ENCODE measurements around the gene FAM221B.

FAM221B gene

DNA sequence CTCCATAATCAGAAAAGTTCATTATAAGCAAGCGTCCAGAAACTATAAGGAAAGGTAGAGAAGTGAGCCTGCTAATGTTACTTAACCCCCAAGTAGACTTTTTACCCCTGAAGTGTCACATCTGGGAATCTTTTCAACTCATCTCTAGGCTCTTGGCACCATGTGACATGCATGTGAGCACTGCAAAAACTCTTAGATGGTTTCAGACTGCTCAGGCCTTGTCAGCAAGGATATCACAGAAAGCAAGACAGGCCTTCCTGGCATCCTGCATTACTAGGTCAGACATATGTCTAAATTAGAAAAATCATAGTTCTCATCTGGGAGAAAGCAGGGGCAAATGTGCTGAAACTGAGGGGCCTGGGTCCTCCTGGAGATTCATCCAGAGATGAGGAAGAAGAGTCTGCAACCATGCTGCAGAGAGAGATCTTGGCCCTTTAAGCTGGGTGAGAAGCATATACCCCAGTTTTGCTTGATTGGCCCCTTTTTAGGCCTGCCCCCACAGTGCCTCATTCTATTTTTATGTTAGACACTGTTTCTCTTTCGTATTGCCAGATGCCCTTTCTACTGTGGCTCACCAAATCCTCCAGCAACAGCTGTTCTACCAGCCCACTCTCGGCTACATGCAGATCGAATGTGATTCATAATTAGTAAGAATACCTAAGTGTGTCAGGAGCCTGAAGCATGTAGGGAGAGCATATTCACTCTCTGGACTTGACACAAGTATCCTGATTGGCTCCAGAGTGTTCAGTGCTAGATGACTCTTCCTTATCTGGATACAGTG lies 19.4 kb upstream of the FAM221B start:
- peak in 22 of 56 donors; percentile 15 to 80 (median 36) for DNase-seq

DNA sequence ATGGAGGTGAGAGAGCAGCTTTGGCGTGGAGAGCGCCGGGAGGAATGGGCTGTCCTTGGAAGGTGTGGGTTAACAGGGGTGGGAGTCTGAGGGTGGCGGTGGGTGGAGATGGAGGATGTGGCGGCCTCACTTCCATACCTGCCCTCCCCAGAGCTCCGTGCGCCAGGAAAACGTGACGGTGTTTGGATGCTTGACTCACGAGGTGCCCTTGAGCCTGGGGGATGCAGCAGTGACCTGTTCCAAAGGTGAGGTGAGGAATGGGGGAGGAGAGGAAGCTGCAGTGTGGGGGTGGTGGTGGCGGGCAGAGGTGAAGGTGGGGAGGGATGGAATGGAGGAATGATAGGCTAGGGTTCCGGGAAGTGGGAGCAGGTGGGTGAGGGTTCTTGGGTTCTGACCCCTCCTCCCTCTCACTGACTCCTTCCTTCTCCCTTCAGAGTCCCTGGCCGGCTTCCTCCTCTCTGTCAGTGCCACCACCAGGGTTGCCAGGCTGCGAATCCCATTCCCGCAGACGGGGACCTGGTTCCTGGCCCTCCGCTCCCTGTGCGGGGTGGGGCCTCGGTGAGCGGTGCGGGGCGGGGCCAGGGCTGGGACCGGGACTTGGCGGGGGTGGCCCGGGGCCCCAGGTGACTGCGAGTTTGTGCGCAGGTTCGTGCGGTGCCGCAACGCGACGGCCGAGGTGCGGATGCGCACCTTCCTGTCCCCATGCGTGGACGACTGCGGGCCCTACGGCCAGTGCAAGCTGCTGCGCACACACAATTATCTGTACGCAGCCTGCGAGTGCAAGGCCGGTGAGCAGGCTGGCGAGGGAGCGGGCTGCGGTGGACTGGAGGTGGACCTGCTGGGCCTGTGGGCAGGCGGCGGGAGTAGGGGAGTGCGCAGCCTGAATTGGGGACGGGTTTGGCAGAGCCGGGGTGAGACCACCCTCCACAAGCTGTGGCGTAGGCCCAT lies 17.6 kb upstream of the FAM221B start:
- DNase-seq: no peak

DNA sequence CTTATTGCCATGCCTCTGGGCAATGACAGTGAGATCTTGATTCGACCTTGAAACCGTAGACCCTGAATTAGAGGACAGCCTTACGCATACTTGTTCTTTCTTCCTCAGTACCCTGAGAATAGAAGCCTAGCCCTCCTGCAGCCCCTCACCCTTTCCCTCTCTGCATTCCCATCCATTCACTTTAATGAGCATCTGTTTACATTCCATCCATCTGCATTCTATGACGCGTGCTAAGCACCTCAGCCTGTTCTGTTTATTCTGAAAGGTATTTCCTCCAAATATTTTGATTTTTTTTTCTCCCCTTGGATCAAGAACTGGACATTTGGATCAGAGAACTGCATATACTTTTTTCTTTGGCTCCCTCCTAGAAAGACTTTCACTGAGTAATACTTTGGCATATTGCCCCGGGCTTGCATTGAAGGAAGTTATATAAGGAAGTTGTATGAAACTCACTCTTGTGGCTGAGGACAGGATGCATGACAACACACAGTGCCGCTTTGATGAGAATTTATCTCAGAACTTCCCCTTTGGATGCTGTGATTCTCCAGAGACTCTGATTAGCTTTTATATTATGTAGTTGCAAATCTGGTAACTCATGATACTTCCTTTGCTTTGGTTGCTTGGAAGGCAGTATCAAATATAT lies 16.2 kb upstream of the FAM221B start:
- peak in 2 of 56 donors; percentile 9 to 24 for DNase-seq

DNA sequence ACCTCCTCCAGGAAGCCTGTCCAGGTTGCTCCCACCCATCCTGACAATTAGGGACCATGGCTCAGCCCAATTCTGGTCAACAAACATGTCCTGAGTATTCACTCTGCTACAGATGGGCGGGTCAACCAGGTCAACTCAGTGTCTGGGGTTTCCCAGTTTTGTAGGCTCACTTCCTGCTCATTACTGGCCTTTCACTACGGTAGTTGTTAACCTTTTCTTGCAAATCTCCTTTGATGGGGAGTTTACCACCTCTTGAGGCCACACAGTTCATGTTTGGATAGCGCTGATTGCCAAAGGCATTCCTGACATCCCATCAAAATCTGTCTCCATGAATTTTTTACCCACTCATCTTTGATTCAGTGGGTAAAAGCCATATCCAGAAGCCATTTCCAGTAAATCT lies 14.3 kb upstream of the FAM221B start:
- no peak for DNase-seq

DNA sequence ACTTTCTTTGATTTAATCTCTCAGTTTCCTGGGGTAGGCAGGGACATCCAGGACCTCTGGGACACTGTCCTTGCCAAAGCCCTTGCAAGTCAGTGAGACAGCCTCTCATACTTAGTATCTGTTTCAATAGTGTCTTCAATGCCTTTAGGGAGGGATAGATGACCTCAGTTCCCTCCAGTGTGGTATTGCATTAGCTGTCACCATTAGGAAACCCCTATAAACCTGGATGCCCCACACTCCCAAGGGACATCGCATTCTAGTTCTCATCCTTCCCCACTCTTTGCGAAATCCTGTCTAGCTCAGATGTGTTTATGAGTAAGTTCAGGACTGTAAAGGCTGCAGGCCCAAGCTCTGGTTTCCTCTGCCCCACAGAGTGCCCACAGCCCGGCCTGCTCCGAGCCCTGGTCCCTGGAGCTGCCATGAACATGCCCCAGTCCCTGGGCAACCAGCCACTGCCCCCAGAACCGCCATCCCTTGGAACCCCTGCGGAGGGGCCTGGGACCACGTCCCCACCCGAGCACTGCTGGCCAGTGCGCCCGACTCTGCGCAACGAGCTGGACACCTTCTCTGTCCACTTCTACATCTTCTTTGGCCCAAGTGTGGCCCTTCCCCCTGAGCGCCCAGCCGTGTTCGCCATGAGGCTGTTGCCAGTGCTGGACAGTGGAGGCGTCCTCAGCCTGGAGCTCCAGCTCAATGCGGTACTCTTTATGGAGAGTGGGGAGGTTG lies 13.7 kb upstream of the FAM221B start:
- no peak for DNase-seq

DNA sequence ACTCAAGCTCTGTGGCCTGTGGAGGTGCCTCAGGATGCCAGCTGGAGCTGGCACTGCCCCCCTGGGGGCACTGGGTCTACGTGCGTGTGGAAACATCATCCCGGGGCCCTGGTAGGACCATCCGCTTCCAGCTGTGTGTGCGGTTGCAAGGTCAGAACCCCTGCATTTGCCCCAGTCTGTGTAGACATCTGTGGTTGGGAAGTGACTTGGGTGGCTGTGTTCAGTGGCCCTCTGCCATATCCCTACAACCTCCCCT lies 13.0 kb upstream of the FAM221B start:
- no peak for DNase-seq

DNA sequence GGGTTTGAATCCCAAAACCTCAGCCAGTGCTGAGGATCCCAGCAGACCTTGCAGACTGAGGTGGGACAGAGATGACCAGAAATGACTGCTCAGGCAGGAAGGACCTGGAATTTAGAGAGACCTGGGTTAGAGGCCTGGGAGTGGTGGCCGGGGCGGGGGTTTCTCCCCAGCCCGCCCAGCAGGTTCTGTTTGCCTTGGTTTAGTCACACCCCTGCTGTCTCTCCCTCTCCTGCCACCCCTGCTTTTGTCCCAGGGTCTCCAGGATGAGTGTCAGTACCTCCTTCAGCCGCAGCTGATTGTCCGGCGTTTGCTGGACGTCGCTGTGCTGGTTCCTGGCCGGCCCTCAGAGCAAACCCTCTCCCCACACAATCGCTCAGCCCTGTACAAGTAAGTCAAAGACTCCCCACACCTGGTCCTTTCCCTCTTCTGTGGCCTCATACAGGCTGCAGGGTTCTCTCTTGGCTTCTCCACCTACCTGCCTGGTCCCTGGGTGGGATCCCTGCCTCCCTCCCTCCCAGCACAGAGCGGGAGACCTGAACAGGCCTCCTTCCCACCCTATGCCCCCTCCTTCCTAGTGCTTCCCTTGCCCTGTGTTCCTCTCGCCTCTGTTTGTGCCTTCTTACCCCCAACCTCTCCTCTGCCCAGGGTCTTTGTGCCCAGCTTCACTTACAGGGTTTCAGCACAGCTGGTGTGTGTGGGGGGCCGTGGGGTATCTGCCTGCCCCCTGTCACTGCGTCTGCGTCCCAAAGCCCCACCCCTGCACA lies 12.5 kb upstream of the FAM221B start:
- DNase-seq: no peak

DNA sequence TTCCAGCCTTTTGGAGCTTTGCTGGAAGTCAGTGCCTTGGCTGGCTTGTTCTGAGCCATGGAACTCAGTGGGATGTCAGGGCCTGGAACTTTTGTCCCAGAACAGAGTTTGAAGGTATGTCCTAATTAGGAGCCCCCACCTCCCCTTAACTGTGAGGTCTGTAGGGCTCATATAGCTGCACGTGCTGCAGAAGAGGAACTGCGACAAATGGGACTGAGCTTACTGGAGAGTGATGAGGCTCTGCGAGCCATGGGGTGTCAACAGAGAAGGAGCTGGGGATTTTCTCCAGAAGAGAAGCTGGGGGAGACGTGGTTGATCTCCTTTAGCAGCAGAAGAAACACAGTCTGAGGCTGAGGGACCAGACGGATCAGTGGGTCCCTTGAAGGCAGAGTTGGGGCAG lies 11.4 kb upstream of the FAM221B start:
- DNase-seq: no peak

DNA sequence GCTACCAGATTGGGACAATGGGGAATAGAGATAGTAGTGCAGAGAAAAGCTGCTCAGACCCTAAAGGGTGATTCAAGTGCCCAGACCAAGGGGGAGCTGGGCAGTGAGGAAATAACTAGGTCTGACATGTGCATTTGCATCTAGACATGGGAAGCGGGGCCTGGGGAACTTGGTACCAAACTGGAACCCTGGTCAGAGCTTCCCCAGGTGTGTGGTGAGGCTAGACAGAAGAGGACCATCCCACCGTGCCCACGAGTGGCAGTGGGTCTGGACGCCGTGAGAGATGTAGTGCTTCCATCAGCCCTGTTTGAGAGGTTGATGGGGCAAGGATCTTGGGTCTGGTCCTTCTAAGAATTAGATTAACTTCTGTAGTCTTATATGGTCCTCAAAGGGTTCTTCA lies 8.1 kb upstream of the FAM221B start:
- no peak for DNase-seq

DNA sequence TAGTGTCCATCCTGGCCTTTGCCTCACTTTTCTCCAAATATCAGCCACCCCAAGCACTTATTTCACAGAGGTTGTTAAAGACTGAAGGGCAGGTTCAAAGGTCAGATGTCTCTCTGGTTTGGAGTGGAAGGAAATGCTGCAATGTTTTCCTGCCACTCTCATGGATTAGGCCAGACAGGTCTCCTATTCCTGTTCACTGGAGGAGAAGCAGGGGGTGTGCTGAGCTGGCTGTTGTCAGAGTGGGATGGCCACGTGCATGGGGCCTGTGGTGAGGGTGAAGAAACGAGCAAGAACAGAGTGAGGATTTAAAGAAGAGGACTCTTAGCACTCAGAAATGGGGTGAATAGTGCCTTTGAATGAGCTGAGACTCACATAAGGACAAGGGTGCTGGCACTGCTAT lies 7.2 kb upstream of the FAM221B start:
- no peak for DNase-seq

DNA sequence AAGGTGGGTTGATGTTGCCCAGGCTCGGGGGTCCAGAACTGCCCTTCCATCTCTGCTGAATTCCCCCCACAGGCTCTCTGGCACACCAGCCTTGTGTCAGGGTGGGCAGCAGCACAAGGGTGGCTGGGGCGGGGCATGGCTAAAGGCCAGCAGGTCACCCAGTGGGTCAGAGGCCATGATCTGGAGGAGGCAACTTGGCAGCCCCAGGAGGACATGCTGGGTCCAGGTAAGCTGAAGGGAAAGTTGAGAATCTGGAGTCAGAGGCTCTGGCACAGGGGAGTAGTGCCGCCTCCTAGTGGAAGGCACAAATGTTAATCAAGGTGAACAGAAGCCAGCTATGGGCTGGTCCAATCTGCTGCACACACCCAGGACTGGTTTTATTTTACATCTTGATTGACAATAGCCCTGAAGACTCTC lies 6.7 kb upstream of the FAM221B start:
- DNase-seq: no peak

DNA sequence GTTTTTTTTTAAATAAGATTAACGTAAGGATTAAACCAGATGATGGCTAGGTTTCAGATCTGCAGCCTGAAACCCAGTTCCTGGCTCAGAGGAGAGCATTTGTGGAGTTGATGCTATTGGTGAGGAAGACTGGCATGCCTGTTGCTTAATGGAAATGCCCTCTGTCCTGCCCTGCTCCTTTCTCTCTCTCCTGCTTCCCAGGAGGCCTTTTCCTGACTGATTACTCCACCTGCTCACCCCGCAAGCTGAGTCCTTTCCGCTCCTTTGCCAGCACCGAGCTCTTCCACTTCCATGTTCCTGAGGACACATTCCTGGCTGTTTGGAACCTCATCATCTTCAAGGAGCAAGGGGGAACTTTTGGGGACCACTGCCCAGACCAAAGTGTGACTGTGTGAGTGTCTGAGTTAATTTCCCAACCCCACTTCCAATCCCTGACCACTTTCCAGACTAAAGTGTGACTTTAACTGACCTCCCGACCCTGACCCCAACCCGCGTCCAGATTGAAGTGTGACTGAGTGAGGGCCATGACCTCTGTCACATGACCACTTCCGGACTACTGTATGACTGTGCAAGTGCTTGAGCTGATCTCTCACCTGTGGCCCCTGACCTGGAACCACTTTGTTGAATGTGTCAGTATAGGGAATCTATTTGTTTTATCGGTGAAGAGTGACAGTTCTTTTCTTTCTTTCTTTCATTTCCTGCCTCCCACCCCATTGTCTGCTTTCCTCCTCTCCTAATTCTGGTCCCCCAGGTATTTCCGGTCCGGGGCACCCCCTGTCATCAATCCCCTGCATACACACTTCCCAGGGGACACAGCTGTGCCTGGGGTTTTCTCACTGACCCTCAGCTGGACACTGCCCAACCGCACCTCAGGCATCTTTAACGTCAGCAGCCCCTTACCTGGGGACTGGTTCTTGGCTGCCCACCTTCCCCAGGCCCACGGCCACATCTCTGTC lies 6.0 kb upstream of the FAM221B start:
- no peak for DNase-seq

DNA sequence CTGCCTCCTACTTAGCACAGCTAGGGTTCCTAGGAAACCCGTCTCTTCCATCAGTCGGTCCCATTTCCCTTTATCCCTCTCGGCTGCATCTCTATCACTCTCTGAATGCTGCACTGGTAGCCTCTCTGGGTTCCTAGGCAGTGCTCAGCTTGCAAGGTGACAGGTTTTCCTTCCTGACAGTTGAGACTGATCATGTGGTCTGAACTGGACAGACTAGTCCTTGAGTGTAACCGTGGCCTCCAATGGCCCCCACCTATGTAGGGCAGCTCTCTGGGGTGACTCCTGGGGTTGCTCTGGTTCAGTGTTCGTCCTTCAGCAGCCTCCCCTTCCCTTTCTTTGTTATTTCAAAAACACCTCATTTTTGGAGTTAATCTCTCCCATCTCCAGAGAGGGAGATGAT lies 4.3 kb upstream of the FAM221B start:
- DNase-seq: no peak

DNA sequence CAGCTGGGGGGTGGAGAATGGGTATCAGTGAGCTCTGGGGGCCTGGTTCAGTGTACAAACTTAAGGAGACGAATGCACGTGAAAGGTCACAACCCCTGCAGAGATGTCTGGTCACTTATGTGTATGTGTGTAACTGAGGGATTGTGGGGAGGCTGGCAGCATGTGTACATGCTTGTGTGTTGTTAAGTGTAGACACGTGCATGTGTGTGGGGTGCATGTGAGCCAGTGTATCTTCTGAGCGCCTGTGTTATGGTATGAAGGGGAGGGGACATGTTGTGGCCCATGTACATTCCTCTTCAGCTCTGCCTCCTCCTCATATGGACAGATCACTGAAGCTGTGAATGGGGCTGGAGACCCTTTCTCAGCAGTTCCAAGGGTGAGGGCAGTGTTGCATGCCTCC lies 2.5 kb upstream of the FAM221B start:
- no peak for DNase-seq

DNA sequence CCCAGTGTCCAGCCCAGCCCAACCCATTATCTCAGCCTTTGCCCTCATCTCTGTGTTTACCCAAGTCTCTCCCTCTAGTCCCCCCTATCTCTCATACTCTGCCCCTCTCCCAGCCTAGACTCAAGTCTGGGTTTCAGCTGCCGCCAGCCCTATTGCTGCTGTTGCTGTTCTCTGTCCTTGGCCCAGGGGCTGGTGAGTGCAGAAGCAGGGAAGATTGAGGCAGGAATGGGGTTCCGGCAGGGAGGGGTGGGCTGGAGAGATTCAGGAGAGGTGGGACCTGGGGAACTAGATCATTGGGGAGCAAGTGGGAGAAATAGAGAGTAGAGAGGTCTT lies 1.2 kb upstream of the FAM221B start:
- peak in 4 of 56 donors; percentile 23 to 32 (median 28) for DNase-seq

DNA sequence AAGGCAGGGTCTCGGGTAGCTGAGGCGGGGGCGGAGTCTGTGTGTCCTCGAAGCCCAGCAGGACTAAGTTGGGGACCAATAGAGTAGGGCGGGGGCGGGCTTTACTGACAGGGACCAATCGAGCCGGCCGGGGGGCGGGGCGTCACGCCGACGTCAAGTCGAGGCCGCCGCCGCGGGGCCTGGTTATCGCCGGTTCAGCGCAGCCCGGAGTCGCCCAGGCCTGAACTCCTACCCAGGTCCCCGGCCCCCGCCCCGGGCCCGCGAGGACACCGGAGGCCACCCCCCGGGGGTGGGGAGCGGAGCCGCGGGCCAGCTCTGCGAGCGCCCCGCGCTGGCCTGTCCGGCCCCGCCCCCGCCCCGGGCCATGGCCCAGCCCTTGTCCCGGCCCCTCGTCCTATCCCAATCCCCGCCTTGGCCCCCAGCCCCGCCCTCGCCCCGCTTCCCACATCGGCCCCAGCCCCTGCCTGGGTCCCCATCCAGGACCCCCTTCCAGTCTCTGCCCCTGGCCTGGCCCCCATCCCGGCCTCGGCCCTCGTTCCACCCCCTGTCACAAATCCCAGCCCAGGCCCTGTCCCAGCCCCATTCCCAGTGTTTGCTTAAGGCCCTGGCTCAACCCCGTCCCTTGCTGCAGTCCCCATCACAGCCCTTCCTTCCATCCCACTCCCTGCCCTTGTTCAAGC lies 692 bp upstream of the FAM221B start, which contains the start of gene TMEM8B:
TMEM8B (plus strand) TSS at position 145 of the 680 bp plus-strand sequence; CDS start at position 365, 220 bp downstream.
- DNase-seq: peak; percentile 45 to 98 (median 90)

DNA sequence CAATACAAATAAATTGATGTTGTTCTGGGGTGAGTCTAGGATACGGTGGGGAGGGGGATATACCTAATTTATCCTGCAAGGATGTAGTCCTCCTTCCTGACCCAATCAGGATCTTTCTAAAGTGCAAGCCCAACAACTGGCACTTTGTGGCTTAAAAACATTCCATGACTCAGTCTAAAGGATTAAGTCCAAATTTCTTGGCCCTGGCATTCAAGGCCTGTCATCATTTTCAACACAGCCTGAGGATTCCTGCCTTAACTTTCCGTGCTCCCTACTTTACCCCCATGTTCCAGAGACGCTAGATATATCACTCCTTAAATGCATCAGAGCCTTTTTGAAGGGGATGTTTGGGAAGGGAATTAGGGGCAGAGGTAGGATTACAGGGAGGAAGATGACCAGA lies 1.0 kb downstream of the FAM221B start:
- DNase-seq: no peak

DNA sequence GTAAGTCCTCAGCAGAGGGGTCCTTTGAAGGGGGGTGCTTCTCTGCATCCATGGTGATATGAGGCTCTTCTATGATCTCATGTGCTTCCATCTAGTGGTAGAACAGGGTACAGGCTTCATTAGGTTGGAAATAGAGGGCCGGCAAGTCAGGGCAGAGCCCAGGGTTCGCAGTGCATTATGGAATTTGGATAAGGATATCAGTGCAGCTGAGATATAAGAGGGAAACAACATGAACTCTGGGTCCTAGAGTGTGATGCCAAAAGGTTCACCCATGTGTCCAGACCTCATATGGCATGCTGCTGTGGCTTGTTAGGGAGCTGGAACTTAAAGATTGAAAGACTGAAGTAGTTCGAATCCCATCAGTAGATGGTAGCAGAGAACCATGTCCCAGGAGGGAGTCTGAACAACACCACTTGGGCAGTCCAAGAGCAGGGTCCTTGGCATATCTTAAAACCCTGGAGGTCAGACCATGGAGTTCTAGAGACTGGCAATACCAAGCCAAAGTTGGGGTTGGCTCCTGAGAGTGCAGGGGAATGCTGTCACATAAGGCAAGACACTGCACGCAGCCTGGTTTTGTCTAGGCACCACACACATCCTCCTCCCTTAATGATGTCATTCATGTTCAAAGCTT lies 2.3 kb downstream of the FAM221B start:
- DNase-seq: peak in 12 of 56 donors; percentile 5 to 57 (median 20)

Measured in nucleus accumbens (tissue), 56 donors.